GM15510 (cell line): Measurements from ENCODE around the gene RAB7B.

Source experiments
- POLR2A ChIP-seq: IDR thresholded peaks from 3 replicates; pipeline ENCODE4 v1.6.1; 2011; ENCODE audit warnings: borderline replicate concordance; ENCODE audit not compliant: insufficient read length; ENCODE audit errors: extremely low read depth

Gene RAB7B

DNA sequence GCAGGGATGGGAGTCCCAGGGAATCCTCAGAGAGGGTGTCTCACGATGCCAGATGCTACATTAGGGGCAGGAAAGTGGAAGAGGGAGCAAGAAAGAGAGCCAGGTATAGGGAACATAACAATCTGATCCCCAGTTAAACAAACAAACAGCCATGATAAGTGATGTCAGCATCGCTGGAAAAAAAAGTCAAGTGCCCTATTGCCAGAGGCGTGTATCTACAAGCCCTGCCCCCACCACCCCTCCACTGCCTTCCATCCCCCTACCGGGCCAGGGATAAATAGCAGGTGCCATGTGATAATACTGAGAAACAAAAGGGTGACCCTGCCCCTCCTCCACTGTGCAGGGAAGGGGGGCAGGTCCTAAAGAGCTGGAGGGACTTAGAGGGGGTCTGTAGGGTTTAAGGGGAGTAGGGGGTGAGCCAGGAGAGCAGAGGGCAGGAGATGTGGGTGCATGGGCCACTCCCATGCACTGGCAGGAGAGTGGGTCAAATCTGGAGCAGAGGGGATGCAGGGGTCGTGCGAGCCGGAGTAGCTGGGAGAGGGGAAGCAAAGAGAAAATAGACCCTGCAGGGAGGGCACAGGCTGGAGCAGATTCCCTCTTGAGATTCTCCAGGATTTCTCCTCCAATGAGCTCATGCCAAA, 63.4 kb downstream of the RAB7B start:
- no peak for TF ChIP-seq POLR2A

DNA sequence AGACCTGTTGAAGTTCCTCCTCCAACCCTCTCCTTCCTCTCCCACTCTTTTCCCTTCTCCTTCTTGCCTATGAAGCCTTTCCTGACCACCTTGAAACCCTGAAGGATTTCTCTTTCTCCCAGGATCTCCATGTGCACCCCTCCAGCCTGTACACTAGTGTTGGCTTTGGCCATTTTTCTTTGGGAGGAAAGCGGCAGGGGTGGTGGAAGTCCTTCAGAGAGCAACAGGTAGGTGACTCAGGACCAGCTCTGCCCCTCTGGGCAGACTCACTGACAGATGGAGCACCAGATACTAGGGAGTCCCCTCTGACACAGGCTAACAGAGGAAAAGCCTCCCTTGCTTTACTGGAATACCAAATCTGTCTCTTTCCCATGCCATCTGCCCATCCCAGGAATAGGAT, 64.5 kb downstream of the RAB7B start:
- no peak for TF ChIP-seq POLR2A

DNA sequence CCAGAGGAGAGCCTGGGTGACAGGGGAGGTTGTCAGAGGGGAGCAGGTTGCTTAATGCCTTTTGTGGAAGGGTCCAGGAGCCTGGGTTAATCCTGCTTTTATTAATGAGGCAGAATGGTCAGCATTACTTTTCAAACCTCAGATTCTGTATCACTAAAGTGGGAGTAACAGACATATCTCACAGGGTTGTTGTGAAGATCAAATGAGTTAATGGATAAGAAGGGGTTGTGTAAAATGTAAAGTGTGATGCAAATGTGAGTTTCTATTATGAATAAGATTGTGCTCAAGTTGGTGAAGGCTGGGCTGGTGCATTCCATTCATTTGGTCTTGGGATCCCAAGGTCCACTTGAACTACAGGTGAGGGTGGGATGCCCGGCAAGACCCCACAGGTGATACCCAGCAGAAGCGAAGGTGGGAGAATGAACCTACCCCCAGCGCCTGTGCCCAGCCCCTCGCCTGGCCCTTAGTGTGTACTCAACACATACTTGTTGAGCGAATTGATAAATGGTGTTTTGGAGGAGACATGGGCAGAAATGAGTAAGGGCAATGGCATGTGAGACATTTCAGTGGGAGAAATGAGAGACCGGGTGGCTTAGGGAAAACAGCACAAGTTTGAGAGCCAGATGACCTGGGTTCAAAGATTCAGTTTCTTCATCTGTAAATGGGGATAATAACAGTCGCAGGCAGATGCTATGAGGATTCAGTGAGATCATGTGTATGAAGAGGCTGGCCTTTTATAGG, 66.2 kb downstream of the RAB7B start:
- TF ChIP-seq POLR2A, result no peak

DNA sequence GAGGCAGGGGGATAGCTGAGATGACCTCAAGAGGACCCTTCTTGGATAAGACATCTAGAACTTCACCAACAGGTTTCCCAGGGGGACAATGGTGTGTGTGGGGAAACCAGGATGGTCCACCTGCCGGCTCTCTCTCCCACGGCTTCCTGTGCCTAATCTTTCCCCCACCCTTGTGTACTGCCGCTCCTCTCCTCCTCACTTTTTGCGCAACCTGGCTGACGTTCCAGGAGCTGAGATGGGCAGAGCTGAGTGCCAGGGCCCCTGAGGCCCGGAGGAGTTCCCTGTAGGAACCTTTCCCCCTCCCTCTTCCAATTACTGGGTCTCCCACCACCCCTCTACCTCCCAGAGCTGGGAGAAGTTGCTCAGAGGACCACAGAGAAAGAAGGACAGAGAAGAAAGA, 66.9 kb downstream of the RAB7B start:
- TF ChIP-seq POLR2A, result no peak

DNA sequence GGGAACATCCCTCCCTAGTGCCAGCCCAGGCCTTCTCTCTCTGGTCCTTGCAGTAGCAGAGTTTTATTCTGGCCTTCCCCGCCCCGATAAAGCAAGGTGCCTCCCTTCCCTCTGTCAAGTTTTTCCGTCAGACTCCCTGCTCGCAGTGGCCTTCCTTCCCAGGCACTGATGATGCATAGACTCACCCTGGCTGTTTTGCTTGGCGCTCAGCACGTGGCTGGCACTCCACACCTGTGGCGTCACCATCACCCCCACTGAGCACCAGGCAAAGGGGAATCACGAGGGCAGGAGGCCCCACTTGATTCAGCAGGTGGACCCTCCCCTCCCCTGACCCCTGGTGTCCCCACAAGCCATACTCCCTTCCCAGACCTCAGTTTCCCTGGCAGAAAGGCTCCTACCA, 67.3 kb downstream of the RAB7B start:
- no peak for TF ChIP-seq POLR2A

DNA sequence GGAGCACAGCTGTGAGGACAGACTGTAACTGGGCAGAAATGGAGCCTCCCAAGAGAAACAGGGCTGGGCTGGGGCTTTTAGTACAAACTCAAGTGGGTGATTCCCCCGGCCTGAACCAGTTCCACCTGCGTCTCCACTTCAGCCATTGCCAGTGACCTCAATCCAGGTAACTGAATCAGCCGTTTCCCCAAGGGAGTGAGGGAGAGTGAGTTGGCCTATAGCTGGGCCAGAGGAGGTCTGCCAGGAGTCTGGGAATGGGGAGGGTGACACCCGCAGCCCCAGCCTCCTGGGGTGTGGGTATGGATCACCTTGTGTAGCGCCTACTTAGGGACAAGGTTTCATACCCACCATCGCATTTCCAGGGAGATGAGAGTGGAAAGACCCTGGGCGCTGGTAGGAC, 68.4 kb downstream of the RAB7B start:
- no peak for TF ChIP-seq POLR2A

DNA sequence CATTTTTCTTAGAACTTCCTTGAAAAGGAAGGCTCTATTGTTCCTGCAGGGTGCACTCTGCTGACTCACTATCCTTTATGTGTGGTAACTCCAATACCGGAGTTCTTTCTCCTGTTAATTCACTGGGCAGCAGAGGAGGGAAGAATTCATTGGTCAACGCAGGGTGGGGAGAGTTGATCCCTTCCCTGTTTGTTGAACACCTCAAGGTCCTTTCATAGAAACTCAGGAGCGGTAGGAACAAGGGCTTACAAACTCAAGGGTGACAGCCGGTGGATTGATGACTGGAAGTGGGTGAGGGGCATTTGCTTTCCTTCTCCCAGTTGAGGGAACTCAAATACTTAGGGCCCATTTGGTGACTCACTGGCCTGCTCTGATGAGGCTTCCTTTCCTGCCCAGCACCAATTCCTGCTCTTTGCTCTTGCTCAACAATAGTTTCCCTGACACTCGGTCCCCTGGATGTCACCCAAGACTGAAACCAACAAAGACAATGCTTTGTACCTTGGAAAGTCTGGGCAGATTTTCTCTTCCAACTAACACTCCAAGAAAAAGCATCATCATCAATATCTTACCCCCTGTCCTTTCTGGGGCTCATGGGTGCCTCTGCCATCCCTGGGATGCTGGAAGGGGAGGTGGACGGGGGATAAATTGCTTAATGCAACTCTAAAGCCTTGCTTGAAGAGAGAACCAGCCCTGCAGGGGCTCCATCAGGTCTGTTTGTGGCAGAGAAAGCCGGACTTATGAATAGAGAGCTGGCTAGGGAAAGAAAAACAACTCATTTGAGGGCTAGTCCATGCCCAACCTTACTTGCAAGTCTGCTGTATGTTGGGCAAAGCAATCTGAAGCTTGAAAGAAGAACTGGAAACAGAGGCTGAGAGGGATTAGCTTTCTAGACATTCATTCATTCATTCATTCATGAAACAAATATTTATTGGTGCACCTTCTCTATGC, 69.2 kb downstream of the RAB7B start:
- no peak for TF ChIP-seq POLR2A

DNA sequence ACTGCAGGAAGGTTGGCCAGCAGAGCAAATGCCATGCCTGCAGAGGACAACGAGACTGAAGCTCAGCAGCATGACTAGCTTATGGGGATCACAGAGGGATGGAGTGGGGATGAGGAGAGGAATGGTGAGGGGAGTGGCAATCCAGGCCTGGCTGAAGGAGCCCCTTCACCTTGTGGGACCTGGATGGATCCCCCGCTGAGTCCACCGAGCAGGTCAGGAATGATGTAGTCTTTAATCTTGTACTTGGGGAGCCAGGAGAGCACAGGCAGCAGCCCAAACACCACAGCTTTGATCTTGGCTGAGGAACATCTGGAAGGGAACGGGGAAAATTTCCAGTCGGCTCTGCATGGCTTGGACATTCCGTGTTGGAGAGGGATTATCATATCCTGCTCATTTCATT, 70.4 kb downstream of the RAB7B start:
- no peak for TF ChIP-seq POLR2A

DNA sequence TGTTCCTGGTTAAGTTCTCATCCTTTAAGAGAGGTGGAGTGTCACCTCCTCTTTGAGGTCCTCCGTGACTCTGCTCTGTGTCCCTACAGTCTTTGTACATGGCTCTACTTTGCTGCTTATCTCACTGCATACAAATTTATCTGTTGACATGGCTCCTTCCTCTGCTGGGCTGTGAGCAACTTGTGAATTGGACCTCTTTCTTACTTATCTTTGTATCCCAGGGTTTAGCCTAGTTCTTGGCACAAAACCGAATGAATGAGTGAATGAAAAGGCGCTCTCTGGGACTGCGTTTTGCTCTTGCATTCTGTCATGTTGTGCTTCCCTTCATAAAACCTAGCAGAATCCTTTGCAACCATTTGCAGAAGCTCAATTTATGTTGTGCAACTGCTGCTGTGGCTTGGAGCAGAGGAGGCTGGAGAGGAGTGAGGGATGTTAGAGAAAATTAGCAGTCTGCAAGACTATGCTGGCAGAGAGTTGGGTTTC, 72.4 kb downstream of the RAB7B start:
- no peak for TF ChIP-seq POLR2A

DNA sequence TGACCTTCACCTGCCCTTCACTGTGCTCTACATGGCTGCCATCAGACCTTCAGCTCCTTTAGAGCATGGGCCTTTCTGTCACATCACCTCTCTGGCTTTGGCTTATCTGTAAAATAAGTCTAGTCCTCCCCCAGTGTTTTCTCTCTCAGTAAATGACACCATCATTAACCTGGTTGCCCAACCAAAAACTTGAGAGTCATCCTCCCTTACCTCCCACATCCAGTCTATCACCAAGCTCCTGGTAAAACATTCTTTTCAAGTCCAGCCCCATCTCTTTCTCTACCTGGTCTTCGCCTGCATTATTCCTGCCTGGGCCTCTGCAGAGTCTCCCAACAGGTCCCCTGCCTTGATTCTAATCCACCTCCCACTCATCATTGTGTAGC, 73.0 kb downstream of the RAB7B start:
- no peak for TF ChIP-seq POLR2A

DNA sequence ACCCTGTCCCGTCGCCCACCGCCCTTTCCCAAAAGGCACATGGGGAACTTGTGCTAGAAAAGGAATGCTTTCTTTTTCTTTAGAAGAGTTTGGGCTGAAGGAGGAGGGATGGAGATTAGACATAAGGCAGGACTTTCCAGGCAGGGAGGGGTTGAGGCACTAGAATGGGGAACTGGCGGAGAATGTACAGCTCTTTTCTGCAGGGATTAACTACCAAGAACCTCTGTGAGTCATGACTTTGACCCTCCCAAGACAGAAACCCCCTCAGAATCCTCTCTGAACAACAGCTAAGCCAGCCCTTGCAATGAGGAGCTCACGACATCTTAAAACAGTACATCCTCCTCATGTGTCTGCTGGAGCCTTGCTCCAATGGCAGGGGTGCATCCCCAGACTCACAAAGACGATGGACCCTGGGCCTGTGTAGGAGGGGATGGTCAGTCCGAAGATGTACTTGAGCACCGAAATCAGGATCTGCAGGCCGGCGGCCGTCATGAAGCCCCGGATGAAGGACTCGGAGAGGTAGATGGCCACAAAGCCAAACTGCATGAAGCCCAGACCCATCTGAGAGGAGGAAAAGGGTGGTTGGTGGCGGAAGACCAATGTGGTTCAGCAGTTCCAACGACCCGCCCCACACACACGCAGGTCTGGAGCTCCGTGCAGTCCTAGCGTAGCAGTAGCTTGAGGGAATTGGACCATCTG, 73.5 kb downstream of the RAB7B start:
- no peak for TF ChIP-seq POLR2A

DNA sequence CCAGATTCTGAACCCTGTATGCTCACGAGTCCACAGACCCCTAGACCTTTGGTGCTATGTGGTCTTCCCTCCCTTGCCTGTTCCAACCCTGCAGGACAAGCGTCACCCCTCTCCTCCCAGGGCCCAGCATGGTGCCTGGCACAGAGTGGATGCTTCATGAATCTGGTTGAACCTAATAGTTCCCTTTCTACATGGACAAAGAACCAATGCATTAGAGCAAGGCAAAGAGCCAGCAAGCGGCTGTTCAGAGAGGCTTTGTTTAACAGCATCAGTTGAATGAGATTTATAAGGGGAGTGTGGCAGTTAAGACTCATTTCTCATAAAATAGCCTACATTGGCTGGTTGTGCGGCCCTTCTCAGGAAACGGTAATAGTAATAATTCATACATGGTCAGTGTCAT, 74.9 kb downstream of the RAB7B start:
- no peak for TF ChIP-seq POLR2A

DNA sequence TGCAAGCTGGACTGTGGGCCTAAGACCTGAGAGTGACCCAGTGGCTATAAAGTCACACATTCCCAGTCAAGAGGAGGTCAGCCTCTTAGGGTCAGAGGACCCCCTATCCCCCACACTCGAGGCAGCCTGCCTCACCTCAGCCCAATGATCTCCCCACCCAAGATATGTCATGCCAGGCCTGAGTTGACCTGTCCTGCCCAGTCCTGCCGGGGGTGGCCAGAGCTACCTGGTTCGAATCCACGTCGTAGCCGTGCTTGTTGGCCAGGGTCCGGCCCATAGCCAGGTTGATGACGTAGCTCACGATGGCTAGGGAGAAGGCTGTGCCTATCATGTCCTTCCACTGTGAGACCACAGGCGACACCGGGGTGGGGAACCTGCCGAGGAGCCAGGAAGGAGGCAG, 75.5 kb downstream of the RAB7B start:
- no peak for TF ChIP-seq POLR2A

DNA sequence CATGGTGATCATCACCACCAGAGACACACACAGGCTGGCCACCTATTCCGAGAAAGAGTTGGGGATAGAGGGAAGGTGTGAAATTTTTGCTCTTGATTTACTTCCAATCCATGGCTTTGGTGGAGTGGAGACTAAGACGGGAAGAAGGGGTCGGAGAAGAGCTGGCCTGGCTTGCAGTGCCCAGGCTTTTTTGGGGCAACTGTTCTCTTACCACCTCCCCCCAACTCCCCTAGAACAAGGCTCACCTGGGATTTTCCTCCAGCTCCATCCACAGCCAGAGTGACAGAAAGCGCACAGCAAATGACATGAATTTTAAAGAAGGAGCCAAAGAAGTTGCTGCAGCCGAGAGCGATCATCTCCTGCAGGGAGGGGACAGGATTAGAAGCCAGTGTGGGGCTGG, 75.9 kb downstream of the RAB7B start:
- TF ChIP-seq POLR2A, result no peak
